BJ (cell line): Measurements from ENCODE around the gene CPNE1. TPM values are rescaled to one million over a fixed set of nuclear protein-coding genes. Genes with fewer than 3 reads are reported as not detected.

Source experiments
- CTCF ChIA-PET: fragments of 350-600 bp; formaldehyde crosslinking; extraction: SDS; loops from one replicate; lab custom pipeline; 2021; ENCODE audit warnings: antibody characterized with exemption, inconsistent platforms; lab: Yijun Ruan, JAX
- POLR2A ChIA-PET: fragments of 300-600 bp; sonication (Branson Sonifier 250); formaldehyde crosslinking; extraction: SDS; loops from one replicate; lab custom pipeline; 2021; ENCODE audit warnings: antibody characterized with exemption; lab: Charles Lee
- DNase-seq: peaks from one replicate; pipeline ENCODE4 v3.0.0-alpha.2; 2011; ENCODE audit warnings: low read depth
- H3K27me3 ChIP-seq: 2 replicates; pipeline ENCODE4 v1.6.0; 2011; ENCODE audit warnings: low read length; ENCODE audit not compliant: control insufficient read depth, insufficient read depth
- H3K36me3 ChIP-seq: 2 replicates; pipeline ENCODE4 v1.5.1; 2011; ENCODE audit warnings: low read length; ENCODE audit not compliant: control insufficient read depth, insufficient read depth
- H3K4me3 ChIP-seq: 2 replicates; pipeline ENCODE4 v1.5.1; 2011; ENCODE audit warnings: low read depth, mild to moderate bottlenecking, control low read depth, low read length
- polyA plus RNA-seq: library from polyadenylated mRNA; depleted of rRNA; stranded (reverse); fragments of >200 nt; gene quantifications from 2 replicates; pipeline ENCODE4 v1.2.3, GENCODE V29; 2011; rRNA removed
- small RNA-seq: library from RNA; depleted of rRNA; stranded (forward); fragments of <200 nt; gene quantifications from one replicate; pipeline ENCODE3, GENCODE V24; 2012; ENCODE audit warnings: low replicate concordance, low read depth; ENCODE audit not compliant: insufficient read length
- TF ChIP-seq, protein P1 (sequence below): IDR thresholded peaks from 2 replicates; pipeline ENCODE4 v1.5.1; 2011; ENCODE audit warnings: low read depth, mild to moderate bottlenecking, control low read depth, inconsistent platforms, low read length, moderate library complexity; ENCODE audit not compliant: insufficient read depth

Gene CPNE1
- polyA plus RNA-seq, 1 experiment: 217 TPM

DNA sequence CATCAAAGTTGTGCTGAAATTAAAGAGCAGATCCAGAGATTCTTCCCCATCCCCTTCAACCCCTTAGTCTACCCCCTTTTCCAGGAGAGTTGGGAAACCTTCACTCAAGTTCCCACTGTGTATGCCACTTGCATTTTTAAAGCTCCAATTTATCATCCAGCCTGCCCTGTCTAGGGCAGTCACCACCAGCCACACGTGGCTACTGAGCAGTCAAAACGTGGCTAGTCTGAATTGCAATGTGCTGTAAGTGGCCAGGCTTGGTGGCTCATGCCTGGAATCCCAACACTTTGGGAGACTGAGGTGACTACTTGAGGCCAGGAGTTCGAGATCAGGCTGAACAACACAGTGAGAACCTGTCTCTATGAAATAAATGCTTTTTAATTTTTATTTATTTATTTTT is 87.9 kb downstream of the CPNE1 start:
- no peak overlapping the region for H3K4me3 ChIP-seq
- ChIA-PET CTCF (no interaction called here), POLR2A (no interaction called here)
- TF ChIP-seq, protein P1, sequence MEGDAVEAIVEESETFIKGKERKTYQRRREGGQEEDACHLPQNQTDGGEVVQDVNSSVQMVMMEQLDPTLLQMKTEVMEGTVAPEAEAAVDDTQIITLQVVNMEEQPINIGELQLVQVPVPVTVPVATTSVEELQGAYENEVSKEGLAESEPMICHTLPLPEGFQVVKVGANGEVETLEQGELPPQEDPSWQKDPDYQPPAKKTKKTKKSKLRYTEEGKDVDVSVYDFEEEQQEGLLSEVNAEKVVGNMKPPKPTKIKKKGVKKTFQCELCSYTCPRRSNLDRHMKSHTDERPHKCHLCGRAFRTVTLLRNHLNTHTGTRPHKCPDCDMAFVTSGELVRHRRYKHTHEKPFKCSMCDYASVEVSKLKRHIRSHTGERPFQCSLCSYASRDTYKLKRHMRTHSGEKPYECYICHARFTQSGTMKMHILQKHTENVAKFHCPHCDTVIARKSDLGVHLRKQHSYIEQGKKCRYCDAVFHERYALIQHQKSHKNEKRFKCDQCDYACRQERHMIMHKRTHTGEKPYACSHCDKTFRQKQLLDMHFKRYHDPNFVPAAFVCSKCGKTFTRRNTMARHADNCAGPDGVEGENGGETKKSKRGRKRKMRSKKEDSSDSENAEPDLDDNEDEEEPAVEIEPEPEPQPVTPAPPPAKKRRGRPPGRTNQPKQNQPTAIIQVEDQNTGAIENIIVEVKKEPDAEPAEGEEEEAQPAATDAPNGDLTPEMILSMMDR: no peak
- DNase-seq: no peak
- H3K36me3 ChIP-seq: no peaks in the 10 kb centered on the region
- 0 out of 2 replicates have a peak, but pooled peaks cover 1% of the 10 kb centered on the region for H3K27me3 ChIP-seq

Small RNA genes within 50 kb of the gene (small RNA-seq; reads per million reads assigned to genes)
- gene RNU6-759P (not detected), gene RPL37P1 (not detected)

Other genes starting within 250 kb of the CPNE1 start
- 7.6 and 10.9 TPM in 2 replicates for gene GDF5, start 226.7 kb downstream of the CPNE1 start, polyA plus RNA-seq
- 6.6 and 7.9 TPM in 2 replicates for gene CEP250, start 209.3 kb downstream of the CPNE1 start, polyA plus RNA-seq
- gene C20orf173, start 135.2 kb downstream of the CPNE1 start, polyA plus RNA-seq: not detected in 2 replicates
- gene ERGIC3, start 122.8 kb downstream of the CPNE1 start, polyA plus RNA-seq: 567 and 917 TPM in 2 replicates
- 8.3 and 11.4 TPM in 2 replicates for gene SPAG4, start 49.1 kb downstream of the CPNE1 start, polyA plus RNA-seq
- 54.4 and 60.2 TPM in 2 replicates for gene RBM12, start within 50 bp of the CPNE1 start, polyA plus RNA-seq
- gene NFS1, start 34.5 kb upstream of the CPNE1 start, polyA plus RNA-seq: 40.9 and 45.6 TPM in 2 replicates
- gene ROMO1, start 34.5 kb upstream of the CPNE1 start, polyA plus RNA-seq: 306 and 399 TPM in 2 replicates
- gene RBM39, start 77.4 kb upstream of the CPNE1 start, polyA plus RNA-seq: 63.5 and 107 TPM in 2 replicates
- 23.5 and 24.9 TPM in 2 replicates for gene PHF20, start 107.1 kb upstream of the CPNE1 start, polyA plus RNA-seq